ENCODE results near the gene ATRX. TPM values are rescaled to one million over a fixed set of nuclear protein-coding genes. Genes with fewer than 3 reads are reported as not detected.

The ATRX gene
- total and polyA plus RNA-seq, 2 experiments from 2014 or later = 162 to 179 TPM

- TF ChIP-seq ZNF462 (CRISPR knock-in tag; IDR thresholded peaks at IDR 0.05) = no peak
Measured at GRCh38 chrX:77565278-77565677, 220.7 kb downstream of the ATRX start (continued).

GRCh38 chrX:77564823-77565222, 221.2 kb downstream of the ATRX start:
- H3K27ac Mint-ChIP-seq = no peak overlapping the region

More at GRCh38 chrX:77564823-77565222, 221.2 kb downstream of the ATRX start:
- no peak for ATAC-seq
- H3K27me3 ChIP-seq (ENCODE audit: insufficient read depth) = no peaks in the 10 kb centered on the region
- H3K4me3 ChIP-seq = no peak overlapping the region
- TF ChIP-seq POLR2AphosphoS5 (IDR thresholded peaks at IDR 0.05; ENCODE audit: low read depth) = no peak
- TF ChIP-seq STAT1 (IDR thresholded peaks at IDR 0.05; ENCODE audit: unreplicated experiment) = no peak
- no peak for TF ChIP-seq EZH2phosphoT487 (IDR thresholded peaks at IDR 0.05; ENCODE audit: unreplicated experiment)
- TF ChIP-seq ZNF114 (CRISPR knock-in tag; IDR thresholded peaks at IDR 0.05) = no peak
- TF ChIP-seq ZNF331 (CRISPR knock-in tag; IDR thresholded peaks at IDR 0.05; ENCODE audit: low read depth) = no peak
- TF ChIP-seq REST (IDR thresholded peaks at IDR 0.05; ENCODE audit: unreplicated experiment) = no peak
- no peaks in the 10 kb centered on the region; the same call in 2 of the 3 replicates for H3K4me1 Mint-ChIP-seq
- H3K27me3 Mint-ChIP-seq (ENCODE audit: insufficient read depth, low read depth, poor library complexity) = peaks cover 3% of the 10 kb centered on the region
- H3K36me3 Mint-ChIP-seq (ENCODE audit: low read depth) = peaks cover 27% of the 10 kb centered on the region
- H3K4me3 Mint-ChIP-seq = no peak overlapping the region
- no peak overlapping the region for H3K27ac ChIP-seq (ENCODE audit: low read depth)
- H3K4me2 ChIP-seq = no peak overlapping the region
- no peaks in the 10 kb centered on the region for H3K9me2 ChIP-seq (ENCODE audit: insufficient read depth)
- 0 out of 2 replicates have a peak, but pooled peaks cover 4% of the 10 kb centered on the region for H3K4me1 ChIP-seq (ENCODE audit: insufficient read depth)
- no peaks in the 10 kb centered on the region for H3K36me3 ChIP-seq (ENCODE audit: insufficient read depth)
- H3K79me2 ChIP-seq (replicated peaks; ENCODE audit: insufficient read depth) = peaks cover 8% of the 10 kb centered on the region
- no peaks in the 10 kb centered on the region for H4K20me1 ChIP-seq (replicated peaks; ENCODE audit: insufficient read depth)
- H2AFZ ChIP-seq = no peak overlapping the region
- no peaks in the 10 kb centered on the region; the same call in 2 of the 3 replicates for H3K9me3 Mint-ChIP-seq
- no peaks in the 10 kb centered on the region for H3F3A ChIP-seq (replicated peaks; ENCODE audit: low read depth)
- DNase-seq (ENCODE audit: low spot score) = no peak

Measured in GM23338 (cell line).